CD14-positive monocyte (primary cell): ENCODE data around the gene FXYD1. TPM values are rescaled to one million over a fixed set of nuclear protein-coding genes. Genes with fewer than 3 reads are reported as not detected.

Experiments used
- DNase-seq, 3 donors: peaks; one replicate each; pipeline ENCODE4 v3.0.0-alpha.2; 2011 to 2022
- H2AFZ ChIP-seq: 2 replicates; pipeline ENCODE4 v1.6.0; 2012; ENCODE audit warnings: mild to moderate bottlenecking, low read depth, low read length, inconsistent platforms; ENCODE audit not compliant: insufficient read depth, poor library complexity, severe bottlenecking
- H3K27ac ChIP-seq, 2 donors: 1 replicate in 1 of 2; 2 replicates in 1 of 2; pipeline ENCODE4 v1.5.1; 2012 to 2013; ENCODE audit warnings: low read length in 2 of 2, control low read depth in 1 of 2, inconsistent platforms in 1 of 2, low read depth in 1 of 2, mild to moderate bottlenecking in 1 of 2
- H3K27me3 ChIP-seq, 2 donors: one replicate each; pipeline versions ENCODE4 v1.6.0 to v1.6.1; 2011 to 2013; ENCODE audit warnings: low read length in 2 of 2; ENCODE audit not compliant: control insufficient read depth in 2 of 2, insufficient read depth in 2 of 2
- H3K36me3 ChIP-seq, 2 donors: replicated peaks in 1 of 2; 1 replicate in 1 of 2; 2 replicates in 1 of 2; pipeline versions ENCODE4 v1.5.1 to v1.6.1; 2012 to 2013; ENCODE audit warnings: low read length in 2 of 2, control low read depth in 1 of 2, inconsistent platforms in 1 of 2, mild to moderate bottlenecking in 1 of 2; ENCODE audit not compliant: insufficient read depth in 2 of 2, control insufficient read depth in 1 of 2
- H3K4me1 ChIP-seq, 2 donors: 1 replicate in 1 of 2; 2 replicates in 1 of 2; pipeline versions ENCODE4 v1.5.1 to v1.6.1; 2012 to 2013; ENCODE audit warnings: low read length in 2 of 2, control low read depth in 1 of 2, inconsistent platforms in 1 of 2, mild to moderate bottlenecking in 1 of 2, moderate library complexity in 1 of 2; ENCODE audit not compliant: insufficient read depth in 2 of 2, control insufficient read depth in 1 of 2
- H3K4me2 ChIP-seq: replicated peaks from 2 replicates; pipeline ENCODE3; 2012; ENCODE audit warnings: low read length, moderate library complexity, mild to moderate bottlenecking; ENCODE audit not compliant: poor library complexity, severe bottlenecking; ENCODE audit errors: extremely low read depth
- H3K4me3 ChIP-seq, 3 experiments: fragments of 200-600 bp in 1 of 3; sonication (generic) in 1 of 3; replicated peaks in 1 of 3; 1 replicate in 2 of 3; 2 replicates in 1 of 3; pipeline ENCODE4 v1.5.1; 2011 to 2013; ENCODE audit warnings: low read length in 3 of 3, mild to moderate bottlenecking in 3 of 3, control low read depth in 2 of 3, low read depth in 2 of 3, inconsistent platforms in 1 of 3, moderate library complexity in 1 of 3
- H3K79me2 ChIP-seq: 2 replicates; pipeline ENCODE4 v1.6.0; 2012; ENCODE audit warnings: mild to moderate bottlenecking, control low read depth, inconsistent platforms, low read length, moderate library complexity; ENCODE audit not compliant: insufficient read depth
- H3K9ac ChIP-seq: 2 replicates; pipeline ENCODE4 v1.6.0; 2017; ENCODE audit warnings: low read length, mild to moderate bottlenecking; ENCODE audit not compliant: insufficient read depth, poor library complexity, severe bottlenecking
- H3K9me3 ChIP-seq, 2 donors: replicated peaks in 1 of 2; 1 replicate in 1 of 2; 2 replicates in 1 of 2; pipeline versions ENCODE4 v1.5.1 to v1.6.1; 2012 to 2013; ENCODE audit warnings: low read length in 2 of 2, control low read depth in 1 of 2; ENCODE audit not compliant: control insufficient read depth in 1 of 2, insufficient read depth in 1 of 2
- H4K20me1 ChIP-seq: 2 replicates; pipeline ENCODE4 v1.6.0; 2012; ENCODE audit warnings: mild to moderate bottlenecking, low read length, control low read depth, moderate library complexity; ENCODE audit not compliant: insufficient read depth
- H3K27ac Mint-ChIP-seq, 7 donors: one replicate each; pipeline ENCODE4 v1.8.0; 2020; ENCODE audit warnings: mild to moderate bottlenecking in 7 of 7, mixed read lengths in 7 of 7, moderate library complexity in 6 of 7, inconsistent platforms in 2 of 7
- H3K27me3 Mint-ChIP-seq, 3 donors: one replicate each; pipeline ENCODE4 v1.8.0; 2021 to 2022; ENCODE audit warnings: low read depth in 3 of 3, mild to moderate bottlenecking in 3 of 3, mixed read lengths in 3 of 3, moderate library complexity in 3 of 3, inconsistent platforms in 1 of 3
- H3K36me3 Mint-ChIP-seq, 2 donors: one replicate each; pipeline ENCODE4 v1.8.0; 2020; ENCODE audit warnings: mixed read lengths in 2 of 2, inconsistent platforms in 1 of 2, mild to moderate bottlenecking in 1 of 2
- H3K4me1 Mint-ChIP-seq: one replicate; pipeline ENCODE4 v1.8.0; 2020; ENCODE audit warnings: mild to moderate bottlenecking, mixed read lengths
- H3K4me3 Mint-ChIP-seq, 2 donors: one replicate each; pipeline ENCODE4 v1.8.0; 2020; ENCODE audit warnings: mild to moderate bottlenecking in 2 of 2, mixed read lengths in 2 of 2, moderate library complexity in 1 of 2
- H3K9me3 Mint-ChIP-seq, 7 donors: one replicate each; pipeline ENCODE4 v1.8.0; 2020 to 2022; ENCODE audit warnings: mixed read lengths in 7 of 7, mild to moderate bottlenecking in 6 of 7, moderate library complexity in 6 of 7, inconsistent platforms in 2 of 7
- CTCF ChIP-seq: fragments of 200-600 bp; IDR thresholded peaks from one replicate; pipeline ENCODE4 v1.8.0; 2022; ENCODE audit warnings: antibody characterized with exemption, mild to moderate bottlenecking
- WGBS: methylation state at CpG from one replicate; pipeline ENCODE4 v1.1.5; 2013; ENCODE audit warnings: missing lambda C conversion rate; ENCODE audit not compliant: insufficient coverage; 5-methylcytosine and 5-hydroxymethylcytosine counted together
- intact Hi-C, 2 donors: fragments of 100-400 bp; cut with micrococcal nuclease; formaldehyde crosslinking; loops; one replicate each; pipeline versions ENCODE4 v1.15.0 to v1.15.1; 2023
- polyA plus RNA-seq, 3 donors: library from polyadenylated mRNA; depleted of rRNA in 1 of 3; unstranded in 2 of 3; stranded (reverse) in 1 of 3; fragments of 300-500 nt in 2 of 3; fragments of >200 nt in 1 of 3; fragmentation: Illumina TruSeq in 2 of 3; gene quantifications; 1 replicate in 2 of 3; 2 replicates in 1 of 3; pipeline ENCODE4 v1.2.3, GENCODE V29; 2012 to 2021

Gene FXYD1
- polyA plus RNA-seq, 3 donors = 0.25 to 0.74 TPM; not detected in 1

GRCh38 chr19:35164418-35164817 is 25.8 kb downstream of the FXYD1 start:
- intact Hi-C loops = no loop called here
- Histone ChIP-seq H3K27me3 (no peaks in the 10 kb centered on the region), H3K9me3 (peaks cover 35 to 40% of the 10 kb centered on the region in 2 donors), H4K20me1 (peaks cover 55% of the 10 kb centered on the region), H3K9ac (no peak overlapping the region), H3K4me2 (no peak overlapping the region), H3K36me3 (peaks cover 87 to 94% of the 10 kb centered on the region in 2 donors), H2AFZ (no peak overlapping the region), H3K4me1 (peaks cover 20 to 24% of the 10 kb centered on the region in 2 donors), H3K4me3 (no peak overlapping the region), H3K79me2 (peaks cover 62% of the 10 kb centered on the region), H3K27ac (no peak overlapping the region)
- H3K27me3 Mint-ChIP-seq = no peaks in the 10 kb centered on the region
- no peak for DNase-seq
- H3K9me3 Mint-ChIP-seq = peaks cover 26 to 39% (median 32%) of the 10 kb centered on the region in 7 donors
- peaks cover 93 to 97% of the 10 kb centered on the region in 2 donors for H3K36me3 Mint-ChIP-seq
- H3K27ac Mint-ChIP-seq = peak overlapping the region in 2 of 7 donors; percentile 50 to 54
- 86% methylated on average over 1 of the region's 2 CpGs for WGBS
- H3K4me3 Mint-ChIP-seq = no peak overlapping the region
- no peak for TF ChIP-seq CTCF
- peaks cover 34% of the 10 kb centered on the region for H3K4me1 Mint-ChIP-seq

- Histone ChIP-seq H3K9ac (no peak overlapping the region), H3K4me3 (no peak overlapping the region), H3K79me2 (peaks cover 53% of the 10 kb centered on the region), H3K27me3 (no peaks in the 10 kb centered on the region), H3K4me2 (no peak overlapping the region), H4K20me1 (peaks cover 46% of the 10 kb centered on the region), H3K36me3 (peaks cover 82 to 94% of the 10 kb centered on the region in 2 donors), H3K9me3 (peaks cover 35 to 40% of the 10 kb centered on the region in 2 donors), H3K4me1 (peaks cover 24 to 34% of the 10 kb centered on the region in 2 donors), H2AFZ (no peak overlapping the region), H3K27ac (peak overlapping the region in 1 of 2 donors; percentile 70)
- Mint-ChIP-seq H3K4me1 (peaks cover 44% of the 10 kb centered on the region), H3K27ac (peak overlapping the region in 5 of 7 donors; percentile 9 to 85 (median 69)), H3K27me3 (no peaks in the 10 kb centered on the region), H3K4me3 (no peak overlapping the region), H3K36me3 (peaks cover 90 to 97% of the 10 kb centered on the region in 2 donors), H3K9me3 (peaks cover 24 to 36% (median 32%) of the 10 kb centered on the region in 7 donors)
- intact Hi-C loops = no loop called here
- WGBS = 75% methylated on average over 2 of the region's 5 CpGs
- DNase-seq = no peak
- TF ChIP-seq CTCF = no peak
Observed at GRCh38 chr19:35165200-35166058, 26.8 kb downstream of the FXYD1 start.
